Heart right ventricle (tissue), 16 donors: ENCODE data around the gene ZFX. TPM values are rescaled to one million over a fixed set of nuclear protein-coding genes. Genes with fewer than 3 reads are reported as not detected.

ENCODE experiments used
- ATAC-seq, 8 donors: fragments of 200-7000 bp; cut with Tn5 transposase; one replicate each; pipeline ENCODE4 v1.9.1; 2020; ENCODE audit warnings: mild to moderate bottlenecking in 8 of 8, moderate library complexity in 8 of 8, moderate number of reproducible peaks in 1 of 8
- DNase-seq, 2 donors: peaks; one replicate each; pipeline ENCODE4 v3.0.0-alpha.2; 2020
- H3K27ac ChIP-seq, 10 donors: fragments of 200-600 bp; sonication (generic) in 2 of 10; one replicate each; pipeline versions ENCODE4 v1.5.0 to v1.8.0; 2020 to 2022; ENCODE audit warnings: mild to moderate bottlenecking in 3 of 10
- H3K27me3 ChIP-seq, 7 donors: fragments of 200-600 bp; one replicate each; pipeline ENCODE4 v1.8.0; 2021 to 2022; ENCODE audit warnings: mild to moderate bottlenecking in 2 of 7
- H3K36me3 ChIP-seq, 9 donors: fragments of 200-600 bp; sonication (generic) in 1 of 9; one replicate each; pipeline versions ENCODE4 v1.5.0 to v1.8.0; 2020 to 2022; ENCODE audit warnings: mild to moderate bottlenecking in 2 of 9
- H3K4me1 ChIP-seq, 9 donors: fragments of 200-600 bp; sonication (generic) in 1 of 9; one replicate each; pipeline versions ENCODE4 v1.5.0 to v1.8.0; 2020 to 2022; ENCODE audit warnings: mild to moderate bottlenecking in 4 of 9
- H3K4me3 ChIP-seq, 10 donors: fragments of 200-600 bp; sonication (generic) in 2 of 10; one replicate each; pipeline versions ENCODE4 v1.5.0 to v1.8.0; 2020 to 2022; ENCODE audit warnings: mild to moderate bottlenecking in 7 of 10, moderate library complexity in 2 of 10
- H3K9me3 ChIP-seq, 11 donors: fragments of 200-600 bp in 10 of 11; sonication (generic) in 2 of 11; one replicate each; pipeline versions ENCODE4 v1.5.0 to v1.8.0; 2013 to 2022; ENCODE audit warnings: mild to moderate bottlenecking in 2 of 11, control low read depth in 1 of 11, moderate library complexity in 1 of 11
- WGBS, 2 donors: extraction: QIAGEN DNeasy Blood & Tissue Kit; methylation state at CpG; one replicate each; pipeline ENCODE4 v1.1.7; 2013; ENCODE audit warnings: inconsistent platforms in 1 of 2; 5-methylcytosine and 5-hydroxymethylcytosine counted together
- intact Hi-C, 10 donors: fragments of 100-400 bp; cut with DNase I; formaldehyde crosslinking; loops; one replicate each; pipeline versions ENCODE4 v1.11.1 to v1.14.2; 2022
- polyA plus RNA-seq, 2 donors: library from polyadenylated mRNA; stranded (reverse); fragments of 200-250 nt; gene quantifications; one replicate each; pipeline ENCODE4 v1.2.3, GENCODE V29; 2013
- total RNA-seq, 10 donors: library from RNA; stranded (reverse); fragmentation: NEBNext Ultra II Directional in 3 of 10; extraction: Animal tissue kit (Norgen Biotek cat#: 25700) in 3 of 10; gene quantifications; one replicate each; pipeline versions ENCODE4 v1.2.1 to v1.2.4, GENCODE V29; 2021 to 2023
- TF ChIP-seq, protein P1 (sequence below), 9 donors: fragments of 200-600 bp; sonication (generic) in 2 of 9; IDR thresholded peaks; one replicate each; pipeline versions ENCODE4 v1.5.0 to v1.8.0; 2021 to 2022; ENCODE audit warnings: antibody characterized with exemption in 9 of 9, mild to moderate bottlenecking in 5 of 9, moderate library complexity in 1 of 9
- donor health status: Arrhythmogenic right ventricular cardiomyopathy.
- donor health status: ischemic (EF 13 %, LVEDD 7.1; RV severe dilation, severe dysfunction).
- donor health status: healthy with polysubstance abuse.
- donor health status: DM: no; HTN: yes; CAD: no.
- donor health status: DM: no; HTN: no; CAD: no.
- donor health status: ischemic (EF 25% LVEDD 6.9; RV normal size, moderate dysfunction).
- donor health status: ischemic (EF 25% LVEDD 5.7; RV mildly dilated, moderate dysfunction).
- donor health status: healthy.
- donor health status: DM: yes; HTN: yes; CAD: no.
- donor health status: Ischemic cardiomyopathy.
- donor health status: ischemic (EF 35%, LVEDD 5.7; RV mildly dilated, moderate dysfunction).
- donor health status: nonischemic (EF 11% LVEDD 7.7; RV severe dilation, severe dysfunction).
- donor health status: DM: yes; HTN: yes; CAD: no.
- donor health status: PGD.
- donor health status: ischemic (EF 29% LVEDD 5.4; RV normal size, mild dysfunction).
- donor health status: nonischemic (EF 23%, LVEDD 6.1; RV moderate dilation, normal function).

The ZFX gene
- total and polyA plus RNA-seq, 12 donors, result 3.2 to 57.6 (median 37.1) TPM

DNA sequence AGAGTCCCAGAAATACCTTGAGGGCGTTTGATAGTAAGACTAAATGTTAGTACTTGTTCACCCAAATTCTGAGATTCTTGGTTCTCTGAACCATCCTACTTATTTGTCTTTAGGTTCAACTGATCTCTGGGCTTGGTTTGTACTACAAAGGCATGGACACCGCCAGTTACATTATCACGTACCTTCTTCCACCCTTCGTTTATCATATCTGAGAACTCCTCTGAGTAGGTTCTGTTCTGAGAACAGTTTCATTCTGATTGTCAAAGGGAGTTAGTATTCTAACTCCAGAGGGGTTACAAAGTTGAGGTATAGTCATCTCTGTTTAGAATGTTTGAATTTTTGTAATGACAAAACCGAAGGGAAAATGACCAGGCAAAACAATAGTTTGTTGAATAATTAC is 19.3 kb downstream of the ZFX start:
- Histone ChIP-seq H3K36me3 (peaks cover 0 to 17% (median 0%) of the 10 kb centered on the region in 9 donors), H3K4me1 (peaks cover 0 to 89% (median 52%) of the 10 kb centered on the region in 9 donors), H3K27me3 (no peaks in the 10 kb centered on the region), H3K4me3 (no peak overlapping the region), H3K9me3 (no peaks in the 10 kb centered on the region), H3K27ac (no peak overlapping the region)
- 61 to 73% methylated on average over 5 of the region's 5 CpGs for WGBS, 2 donors
- ATAC-seq (no peak), DNase-seq (no peak)
- TF ChIP-seq, protein P1, sequence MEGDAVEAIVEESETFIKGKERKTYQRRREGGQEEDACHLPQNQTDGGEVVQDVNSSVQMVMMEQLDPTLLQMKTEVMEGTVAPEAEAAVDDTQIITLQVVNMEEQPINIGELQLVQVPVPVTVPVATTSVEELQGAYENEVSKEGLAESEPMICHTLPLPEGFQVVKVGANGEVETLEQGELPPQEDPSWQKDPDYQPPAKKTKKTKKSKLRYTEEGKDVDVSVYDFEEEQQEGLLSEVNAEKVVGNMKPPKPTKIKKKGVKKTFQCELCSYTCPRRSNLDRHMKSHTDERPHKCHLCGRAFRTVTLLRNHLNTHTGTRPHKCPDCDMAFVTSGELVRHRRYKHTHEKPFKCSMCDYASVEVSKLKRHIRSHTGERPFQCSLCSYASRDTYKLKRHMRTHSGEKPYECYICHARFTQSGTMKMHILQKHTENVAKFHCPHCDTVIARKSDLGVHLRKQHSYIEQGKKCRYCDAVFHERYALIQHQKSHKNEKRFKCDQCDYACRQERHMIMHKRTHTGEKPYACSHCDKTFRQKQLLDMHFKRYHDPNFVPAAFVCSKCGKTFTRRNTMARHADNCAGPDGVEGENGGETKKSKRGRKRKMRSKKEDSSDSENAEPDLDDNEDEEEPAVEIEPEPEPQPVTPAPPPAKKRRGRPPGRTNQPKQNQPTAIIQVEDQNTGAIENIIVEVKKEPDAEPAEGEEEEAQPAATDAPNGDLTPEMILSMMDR (IDR thresholded peaks at IDR 0.05), result no peak
- intact Hi-C loops, result no loop called here

DNA sequence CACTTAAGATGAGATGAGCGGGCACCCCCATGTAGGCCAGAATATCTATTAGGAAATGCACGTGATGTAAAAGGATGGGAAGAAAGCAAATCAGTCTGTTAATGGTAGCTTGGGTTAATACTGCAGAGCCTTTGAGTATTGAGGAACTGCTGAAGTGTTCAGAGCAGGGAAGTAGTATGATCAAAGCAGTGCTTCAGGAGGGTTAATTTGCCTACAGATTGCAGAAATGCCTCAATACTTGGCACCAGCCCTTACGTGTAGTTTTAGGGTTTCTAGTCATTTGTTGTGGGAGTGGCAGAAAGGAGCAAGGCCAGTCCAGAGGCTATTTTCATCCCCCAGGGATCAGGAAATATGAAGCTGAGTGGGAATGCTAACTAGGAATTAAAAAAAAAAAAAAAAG is 19.7 kb downstream of the ZFX start:
- Histone ChIP-seq H3K36me3 (peaks cover 0 to 21% (median 0%) of the 10 kb centered on the region in 9 donors), H3K27me3 (no peaks in the 10 kb centered on the region), H3K4me1 (peaks cover 0 to 89% (median 52%) of the 10 kb centered on the region in 9 donors), H3K4me3 (no peak overlapping the region), H3K9me3 (no peaks in the 10 kb centered on the region), H3K27ac (no peak overlapping the region)
- TF ChIP-seq, protein P1 (IDR thresholded peaks at IDR 0.05), result no peak
- intact Hi-C loops, result no loop called here
- 40 to 44% methylated on average over 3 of the region's 3 CpGs for WGBS, 2 donors
- DNase-seq (no peak), ATAC-seq (peak in 1 of 8 donors; percentile 17)

DNA sequence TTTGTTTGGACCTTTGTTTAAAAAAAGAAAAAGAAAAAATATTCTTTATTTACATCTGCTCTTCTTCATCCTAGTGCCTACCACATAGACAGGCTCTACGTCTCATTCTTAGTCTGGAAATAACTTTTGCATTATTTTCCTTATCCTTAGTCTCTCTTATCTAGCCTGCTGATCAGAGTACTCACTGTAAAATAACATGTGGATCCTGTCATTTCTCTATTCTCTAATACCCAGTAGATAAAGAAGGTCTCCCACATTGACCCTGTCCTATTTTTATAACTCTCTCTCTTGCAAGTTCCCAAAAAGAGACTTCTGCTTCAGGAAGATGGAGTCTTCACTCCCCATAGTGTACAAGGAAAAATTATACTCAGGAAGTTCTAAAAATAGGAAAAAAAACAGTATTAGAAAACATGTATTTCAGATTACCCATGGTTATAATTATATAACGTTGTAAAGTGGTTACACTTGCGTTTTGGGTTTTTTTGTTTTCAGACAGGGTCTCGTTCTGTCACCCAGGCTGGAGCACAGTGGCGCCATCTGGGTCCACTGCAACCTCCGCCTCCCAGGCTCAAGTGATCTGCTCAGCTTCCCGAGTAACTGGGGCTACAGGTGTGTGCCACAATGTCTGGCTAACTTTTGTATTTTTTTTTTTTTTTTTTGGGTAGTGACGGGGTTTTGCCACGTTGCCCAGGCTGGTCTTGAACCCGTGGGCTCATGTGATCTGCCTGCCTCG is 23.8 kb downstream of the ZFX start:
- peak in 6 of 8 donors; percentile 29 to 49 (median 38) for ATAC-seq
- intact Hi-C loops, result no loop called here
- Histone ChIP-seq H3K4me3 (no peak overlapping the region), H3K36me3 (peaks cover 0 to 61% (median 0%) of the 10 kb centered on the region in 9 donors), H3K27ac (peak overlapping the region in 1 of 10 donors; percentile 21), H3K27me3 (no peaks in the 10 kb centered on the region), H3K9me3 (no peaks in the 10 kb centered on the region), H3K4me1 (peaks cover 0 to 54% (median 38%) of the 10 kb centered on the region in 9 donors)
- 67 to 69% methylated on average over 9 to 11 of the region's 11 CpGs for WGBS, 2 donors
- DNase-seq, result no peak
- TF ChIP-seq, protein P1 (IDR thresholded peaks at IDR 0.05), result no peak

DNA sequence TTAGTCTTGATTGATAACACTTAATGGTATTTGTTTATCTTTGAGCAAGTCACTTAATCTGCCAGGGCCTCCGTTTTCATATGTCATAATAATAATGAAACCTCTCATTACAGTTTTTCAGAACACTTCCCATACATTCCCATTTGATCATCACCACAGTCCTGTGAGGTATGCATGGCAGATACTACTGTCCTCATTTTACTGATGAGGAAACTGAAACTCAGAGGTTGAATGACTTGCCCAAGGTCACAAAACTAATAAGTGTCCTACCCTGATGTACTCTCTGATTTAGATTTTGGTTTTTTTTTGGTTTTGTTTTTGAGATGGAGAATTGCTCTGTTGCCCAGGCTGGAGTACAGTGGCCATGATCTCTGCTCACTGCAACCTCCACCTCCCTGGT is 25.7 kb downstream of the ZFX start:
- Histone ChIP-seq H3K9me3 (no peaks in the 10 kb centered on the region), H3K27me3 (no peaks in the 10 kb centered on the region), H3K36me3 (peaks cover 0 to 80% (median 3%) of the 10 kb centered on the region in 9 donors), H3K27ac (no peak overlapping the region), H3K4me1 (peaks cover 0 to 34% (median 21%) of the 10 kb centered on the region in 9 donors), H3K4me3 (no peak overlapping the region)
- no peak for DNase-seq
- TF ChIP-seq, protein P1 (IDR thresholded peaks at IDR 0.05), result no peak
- intact Hi-C loops, result no loop called here
- no peak for ATAC-seq
- 62 to 71% methylated on average over 1 of the region's 1 CpG for WGBS, 2 donors
